Inferior parietal cortex (tissue), 1 donor: Measurements from ENCODE around the gene CHAD.

Source experiments
- DNase-seq: peaks from one replicate; pipeline ENCODE4 v3.0.0-alpha.2; 2016; ENCODE audit errors: extremely low spot score

The CHAD gene, protein sequence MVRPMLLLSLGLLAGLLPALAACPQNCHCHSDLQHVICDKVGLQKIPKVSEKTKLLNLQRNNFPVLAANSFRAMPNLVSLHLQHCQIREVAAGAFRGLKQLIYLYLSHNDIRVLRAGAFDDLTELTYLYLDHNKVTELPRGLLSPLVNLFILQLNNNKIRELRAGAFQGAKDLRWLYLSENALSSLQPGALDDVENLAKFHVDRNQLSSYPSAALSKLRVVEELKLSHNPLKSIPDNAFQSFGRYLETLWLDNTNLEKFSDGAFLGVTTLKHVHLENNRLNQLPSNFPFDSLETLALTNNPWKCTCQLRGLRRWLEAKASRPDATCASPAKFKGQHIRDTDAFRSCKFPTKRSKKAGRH

DNA sequence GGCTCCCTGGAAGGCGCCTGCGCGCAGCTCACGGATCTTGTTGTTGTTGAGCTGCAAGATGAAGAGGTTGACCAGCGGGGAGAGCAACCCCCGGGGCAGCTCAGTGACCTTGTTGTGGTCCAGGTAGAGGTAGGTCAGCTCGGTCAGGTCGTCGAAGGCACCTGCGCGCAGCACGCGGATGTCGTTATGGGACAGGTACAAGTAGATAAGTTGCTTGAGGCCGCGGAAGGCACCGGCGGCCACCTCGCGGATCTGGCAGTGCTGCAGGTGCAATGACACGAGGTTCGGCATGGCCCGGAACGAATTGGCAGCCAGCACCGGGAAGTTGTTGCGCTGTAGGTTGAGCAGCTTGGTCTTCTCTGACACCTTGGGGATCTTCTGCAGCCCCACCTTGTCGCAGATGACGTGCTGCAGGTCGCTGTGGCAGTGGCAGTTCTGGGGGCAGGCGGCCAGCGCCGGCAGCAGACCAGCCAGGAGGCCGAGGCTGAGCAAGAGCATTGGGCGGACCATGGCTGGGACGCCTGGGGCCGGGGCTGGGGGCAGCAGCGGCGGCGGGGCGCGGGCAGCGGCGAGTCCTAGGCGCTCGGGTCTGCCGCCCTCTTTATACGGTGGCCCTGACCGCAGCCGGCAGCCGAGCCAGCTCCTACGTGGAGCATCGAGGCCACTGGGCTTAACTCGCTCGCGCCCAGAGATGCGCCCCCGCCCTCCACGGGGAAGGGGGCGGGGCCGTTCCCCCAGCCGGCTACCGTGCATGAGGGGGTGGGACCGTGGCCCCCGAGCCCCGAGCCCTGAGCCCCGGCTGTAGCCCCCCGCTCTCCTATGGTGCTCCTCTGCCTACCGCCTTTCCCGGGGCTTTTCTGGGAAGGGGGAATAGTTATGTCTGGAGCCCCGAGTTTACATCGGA lies at the start of gene CHAD:
CHAD (minus strand) TSS at position 577 of the 904 bp plus-strand sequence; CDS start at position 510, 67 bp downstream.
- no peak for DNase-seq

DNA sequence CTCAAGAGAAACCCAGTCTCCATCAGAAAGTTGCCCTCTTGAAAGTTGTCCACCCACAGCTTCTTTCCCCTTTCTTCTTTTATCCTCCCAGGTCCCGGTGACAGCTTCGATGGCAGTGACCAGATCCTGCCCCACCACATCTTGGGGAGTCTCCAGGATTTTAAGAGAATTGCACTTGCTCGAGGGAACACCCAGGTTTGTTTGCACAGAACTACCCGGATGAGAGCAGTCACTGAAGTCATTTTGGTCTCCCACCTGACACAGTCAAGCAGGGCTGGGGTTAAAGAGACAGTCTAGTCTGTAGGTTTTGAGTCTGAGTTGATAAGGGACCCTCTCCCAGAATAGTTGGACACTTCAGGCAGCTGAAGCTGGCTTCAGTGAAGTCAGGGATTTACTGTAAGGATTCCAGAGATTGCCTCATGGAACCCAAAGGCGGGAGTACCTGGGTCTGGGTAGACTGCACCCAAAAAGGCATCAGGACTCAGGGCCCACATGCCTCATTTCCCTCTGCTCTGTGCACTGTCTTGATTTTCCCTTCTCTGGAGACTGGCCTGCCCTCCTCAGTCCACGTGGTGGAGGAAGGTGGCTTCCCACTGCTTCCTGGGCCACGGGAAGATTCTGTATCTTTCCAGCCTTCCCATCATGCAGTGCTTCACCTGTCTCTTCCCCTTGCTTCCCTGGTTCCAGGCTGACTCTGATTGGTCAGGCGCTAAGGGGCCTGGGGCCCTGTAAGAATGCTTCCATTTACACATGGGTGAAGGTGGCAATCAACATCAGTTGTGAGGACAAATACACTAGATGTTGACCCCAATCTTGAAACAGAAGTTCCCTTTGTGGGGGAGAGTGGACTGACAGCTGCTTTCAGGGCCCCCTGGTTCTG lies 49.1 kb upstream of the CHAD start:
- no peak for DNase-seq

DNA sequence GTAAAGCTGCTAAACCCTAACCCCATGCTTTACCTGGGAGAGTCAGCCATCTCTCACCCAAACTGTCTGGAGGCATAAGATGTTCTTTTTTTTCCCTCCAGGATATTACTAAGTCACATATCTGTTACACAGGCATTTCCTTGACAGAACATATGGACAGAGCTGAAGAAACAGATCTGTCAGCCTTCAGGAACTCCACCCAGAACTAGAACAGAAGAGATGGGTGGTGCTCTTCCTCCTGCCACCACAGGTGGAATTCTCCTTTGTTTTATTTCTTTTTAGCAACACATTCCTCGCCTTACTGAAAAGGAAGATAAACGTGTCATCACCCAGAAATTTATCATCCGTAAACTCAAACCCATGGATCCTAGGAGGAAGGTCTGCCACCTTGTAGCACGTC lies 48.3 kb upstream of the CHAD start:
- no peak for DNase-seq

DNA sequence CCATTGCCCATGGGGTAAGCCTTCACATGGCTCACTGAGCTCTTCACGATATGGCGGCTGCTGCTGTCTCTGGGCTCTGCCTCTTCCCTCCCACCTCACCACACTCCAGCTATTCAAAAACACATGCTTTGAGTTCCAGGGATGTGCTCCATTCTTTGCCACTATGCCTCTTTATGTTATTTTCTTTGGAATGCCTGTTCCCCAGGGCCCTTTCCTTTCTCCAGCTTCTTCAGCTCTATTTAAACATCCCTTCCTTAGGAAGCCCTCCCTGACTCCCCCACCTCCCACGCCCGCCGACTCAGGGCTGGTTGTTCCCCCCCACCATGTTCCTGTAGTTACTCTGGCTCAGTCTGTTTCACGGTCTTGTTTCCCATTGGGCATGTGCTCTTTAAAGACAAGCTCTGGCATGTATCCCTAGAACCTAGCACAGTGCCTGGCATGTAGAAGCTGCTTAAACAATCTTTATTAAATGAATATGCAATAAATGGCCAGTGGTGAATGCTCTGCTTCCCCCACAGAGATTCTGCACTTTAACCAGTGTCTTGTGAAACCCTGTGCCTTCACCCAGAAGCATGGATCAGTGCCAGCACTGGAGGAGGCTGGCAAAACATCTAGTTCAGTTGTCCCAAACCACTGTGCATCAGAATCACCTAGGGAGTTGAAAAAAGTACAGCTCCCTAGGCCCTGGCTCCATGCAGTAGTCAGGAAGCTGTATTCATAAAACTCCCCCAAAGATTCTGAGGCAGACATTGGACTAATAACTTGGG lies 46.4 kb upstream of the CHAD start:
- no peak for DNase-seq

DNA sequence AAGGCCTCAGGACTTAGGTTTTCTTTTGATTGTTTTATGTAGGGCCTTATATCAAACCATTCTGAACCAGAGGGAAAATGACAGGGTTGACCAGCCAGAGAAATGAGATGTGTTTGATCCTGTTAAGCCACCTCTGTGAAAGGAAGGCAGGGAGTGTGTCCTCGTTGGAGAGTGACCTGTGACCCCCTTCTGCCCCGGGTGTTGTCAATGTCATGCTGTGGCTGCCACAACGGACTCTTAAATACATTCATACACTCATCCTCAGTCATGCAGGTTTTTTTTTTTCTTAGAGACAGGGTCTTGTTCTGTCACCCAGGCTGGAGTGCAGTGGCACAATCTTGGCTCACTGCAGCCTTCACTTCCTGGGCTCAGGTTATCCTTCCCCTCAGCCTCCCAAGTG lies 45.7 kb upstream of the CHAD start:
- DNase-seq, result no peak

DNA sequence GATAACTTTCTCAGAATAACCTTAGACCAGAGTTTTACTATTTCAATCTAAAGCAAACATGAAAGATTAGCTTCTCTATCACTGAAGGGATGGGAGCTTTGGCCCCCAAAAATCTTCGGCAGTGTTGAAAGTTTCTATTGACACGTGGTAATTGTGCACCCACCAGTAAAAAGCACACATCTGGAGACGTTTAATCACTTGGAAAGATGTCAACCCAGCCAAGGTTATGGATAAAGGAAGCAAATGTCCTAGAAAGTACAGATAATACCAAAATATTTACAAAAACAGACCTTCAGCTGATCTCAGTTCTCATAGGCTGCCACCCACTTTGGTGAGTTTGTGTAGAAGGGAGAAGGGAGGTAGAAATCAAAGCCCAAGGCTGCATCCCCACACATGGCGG lies 44.8 kb upstream of the CHAD start:
- no peak for DNase-seq

DNA sequence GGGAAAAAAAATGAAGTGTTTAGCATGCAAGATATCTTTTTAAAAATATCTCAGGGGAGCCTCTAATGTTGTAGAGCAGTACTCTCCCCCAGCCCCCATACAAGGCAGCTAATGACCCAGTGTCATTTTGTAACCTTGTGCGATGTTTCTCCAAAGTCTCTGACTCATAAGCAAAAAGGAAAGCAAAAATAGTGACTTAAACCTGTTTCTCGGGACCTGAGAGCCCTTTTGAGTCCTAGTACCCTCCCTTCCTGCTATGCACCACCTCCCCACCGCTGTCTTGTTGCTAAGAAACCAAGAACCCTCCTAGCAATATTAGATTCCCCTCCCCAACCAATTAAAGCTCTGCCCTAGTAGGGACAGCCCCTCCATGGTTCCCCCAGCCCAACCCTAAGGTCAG lies 42.4 kb upstream of the CHAD start:
- no peak for DNase-seq

DNA sequence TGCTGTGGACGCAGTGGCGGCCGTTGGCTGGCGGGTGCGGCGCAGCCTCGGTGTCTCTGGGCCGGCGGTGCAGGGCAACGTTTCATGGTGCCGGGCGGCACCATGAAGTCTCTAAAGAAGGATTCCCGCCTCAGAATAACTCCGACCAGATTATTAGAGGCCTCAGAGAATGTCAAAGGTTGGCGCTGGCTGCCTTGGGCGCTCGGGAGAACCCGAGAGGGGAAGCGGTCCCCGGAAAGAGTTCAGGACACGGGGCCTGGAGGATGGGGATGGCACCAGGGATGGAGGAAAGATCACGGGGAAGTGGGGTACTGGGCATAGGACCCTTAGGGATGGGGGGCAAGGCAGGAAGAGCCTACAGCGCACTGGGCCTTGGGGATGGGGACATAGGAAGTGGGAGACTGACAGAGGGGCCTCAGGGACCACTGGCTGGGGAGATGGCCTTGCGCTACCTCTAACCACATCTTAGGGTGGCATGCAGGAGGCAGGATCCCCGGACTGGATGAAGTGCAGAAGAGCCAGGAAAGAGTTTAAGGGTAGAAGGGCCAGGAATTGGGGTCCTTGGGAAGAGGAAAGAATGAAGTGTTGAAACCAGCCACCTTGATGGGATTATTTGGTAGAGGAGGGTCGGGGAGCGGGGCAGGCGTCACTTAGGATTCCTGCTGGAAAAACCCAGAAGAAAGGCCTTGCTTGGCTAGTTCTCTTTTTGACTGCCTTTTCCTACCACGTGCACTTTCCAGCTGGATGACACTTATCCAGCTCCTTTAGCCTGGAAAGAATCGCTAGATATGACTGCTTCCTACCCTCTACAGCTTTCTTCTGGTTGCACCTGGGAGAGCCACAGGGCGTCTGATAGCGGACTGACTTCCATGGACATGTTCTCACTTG lies 40.1 kb upstream of the CHAD start:
- no peak for DNase-seq

DNA sequence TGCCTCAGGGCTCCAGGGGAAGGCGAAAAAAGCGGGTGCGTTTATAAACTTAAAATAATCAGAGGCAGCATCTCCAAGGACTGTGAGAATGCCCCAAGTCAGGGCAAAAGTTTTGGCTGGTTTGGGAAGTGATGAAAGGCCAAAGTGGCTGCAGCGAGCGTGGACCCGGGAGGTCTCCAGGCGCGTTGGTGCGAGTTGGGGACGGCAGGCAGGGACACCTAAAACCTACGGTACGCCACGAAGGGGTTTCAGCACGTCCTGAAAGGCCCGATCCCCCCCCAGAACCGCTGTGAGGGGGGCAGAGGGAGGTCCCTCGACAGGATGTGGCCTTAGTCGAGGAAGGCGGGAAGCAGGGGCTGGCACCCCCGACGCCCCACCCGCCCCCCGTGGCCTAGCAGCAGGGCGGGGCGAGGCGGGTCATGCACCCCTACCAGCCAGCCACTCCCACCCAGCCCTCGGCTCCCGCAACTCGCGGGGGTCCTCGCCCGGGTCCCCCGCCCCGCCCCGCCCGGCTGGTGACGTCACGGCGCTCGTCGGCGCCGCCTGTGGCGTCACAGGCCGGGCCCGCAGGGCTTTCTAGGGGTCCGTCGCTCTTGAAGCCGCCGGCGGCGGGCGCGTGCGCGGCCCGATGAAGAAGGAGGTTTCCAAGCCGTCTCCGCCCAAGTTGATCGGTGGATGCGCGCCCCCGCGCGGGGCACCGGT lies 39.3 kb upstream of the CHAD start, which contains the start of gene MYCBPAP:
MYCBPAP (plus strand) TSS at position 569 of the 702 bp plus-strand sequence. CDS start 236 bp downstream, outside the sequence.
- DNase-seq, result peak; percentile 53

DNA sequence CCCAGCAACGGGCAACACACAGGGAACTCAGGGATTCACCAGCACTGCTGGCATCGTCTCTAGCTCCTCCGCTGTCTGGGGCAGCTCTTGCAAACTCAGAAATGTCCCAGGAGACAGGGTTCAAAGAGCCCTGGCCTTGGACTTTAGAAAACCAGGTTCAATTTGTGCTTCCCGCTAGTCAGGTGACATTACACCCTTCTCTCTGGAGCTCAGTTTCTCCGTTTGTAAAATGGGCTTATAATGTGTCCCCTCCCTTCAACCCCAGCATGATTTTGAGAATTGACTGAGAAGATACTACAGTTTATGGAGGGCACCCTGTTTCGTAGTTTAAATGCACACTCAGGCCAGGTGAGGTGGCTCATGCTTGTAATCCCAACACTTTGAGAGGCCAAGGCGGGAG lies 37.6 kb upstream of the CHAD start:
- no peak for DNase-seq

DNA sequence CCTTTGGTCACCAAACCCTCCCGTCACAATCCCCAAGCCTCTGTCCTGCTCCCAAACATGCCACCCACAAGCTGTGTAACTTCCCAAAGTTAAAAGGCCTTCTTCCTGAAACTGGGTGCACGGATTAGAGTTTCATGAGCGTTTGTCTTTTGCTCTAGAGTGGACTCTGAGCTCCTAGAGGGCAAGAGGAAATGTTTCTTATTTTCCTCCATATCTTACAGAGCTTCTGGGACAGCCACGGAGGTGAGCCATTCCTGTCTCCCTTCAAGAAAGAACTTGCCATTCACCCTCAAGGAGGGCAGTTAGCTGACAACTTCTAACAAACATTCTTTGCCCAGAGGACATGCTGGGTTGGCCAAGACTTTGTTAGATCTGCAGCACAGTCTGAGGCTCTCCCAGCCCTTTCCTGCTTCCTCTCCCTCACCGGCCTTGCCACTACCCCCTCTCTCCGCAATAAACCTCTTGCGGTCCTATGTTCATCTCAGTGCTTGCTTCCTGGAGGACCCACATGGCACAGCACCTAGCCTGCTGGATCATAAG lies 37.0 kb upstream of the CHAD start:
- DNase-seq, result no peak

DNA sequence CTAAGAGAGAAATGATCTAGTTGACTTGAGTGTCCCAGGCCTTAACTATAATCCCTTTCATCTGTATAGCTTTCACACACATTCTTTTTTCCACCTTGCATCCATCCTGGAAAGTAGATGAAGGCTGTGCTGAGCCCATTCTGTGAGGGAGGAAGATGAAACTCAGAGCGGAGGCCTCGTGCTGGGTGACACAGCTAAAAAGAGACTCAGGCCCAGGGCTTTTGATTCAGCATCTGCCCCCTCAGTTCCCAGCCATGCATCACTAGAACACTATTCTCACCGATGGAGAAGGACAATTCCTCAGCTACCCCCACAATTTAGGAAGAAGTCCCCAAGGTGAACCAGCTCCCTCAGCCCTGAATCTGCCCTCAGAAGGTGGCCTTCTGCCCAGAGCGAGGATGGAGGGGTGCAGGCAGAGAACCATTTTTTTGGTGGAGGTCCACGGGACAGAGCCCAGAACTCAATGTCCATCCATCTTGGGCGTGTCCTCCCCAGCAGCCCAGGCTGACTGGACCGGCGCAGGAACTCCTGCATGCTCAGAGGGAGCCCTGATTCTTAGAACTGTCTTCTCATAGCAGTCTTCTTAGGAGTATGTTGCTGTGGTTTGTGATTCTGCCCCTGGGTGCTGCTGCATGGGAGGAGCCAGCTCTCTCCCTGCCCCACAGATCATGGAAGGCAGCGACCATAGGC lies 33.8 kb upstream of the CHAD start:
- no peak for DNase-seq

DNA sequence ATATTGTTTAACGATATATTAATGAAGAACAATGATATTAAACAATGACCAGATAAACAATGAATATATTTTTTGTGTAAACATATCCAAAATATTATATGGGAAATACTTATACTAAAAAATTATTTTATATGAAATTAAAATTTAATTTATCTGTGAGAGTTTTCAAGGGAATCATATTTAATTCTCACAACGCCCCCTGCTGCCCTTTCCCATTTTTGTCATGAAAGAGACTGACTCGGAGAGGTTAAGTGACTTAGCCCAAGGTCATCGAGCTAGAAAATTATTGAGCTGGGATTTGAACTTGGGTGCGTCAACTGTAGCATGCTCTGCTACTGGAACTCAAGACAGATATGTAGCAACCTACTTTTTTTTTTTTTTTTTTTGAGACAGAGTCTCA lies 32.4 kb upstream of the CHAD start:
- DNase-seq, result no peak

DNA sequence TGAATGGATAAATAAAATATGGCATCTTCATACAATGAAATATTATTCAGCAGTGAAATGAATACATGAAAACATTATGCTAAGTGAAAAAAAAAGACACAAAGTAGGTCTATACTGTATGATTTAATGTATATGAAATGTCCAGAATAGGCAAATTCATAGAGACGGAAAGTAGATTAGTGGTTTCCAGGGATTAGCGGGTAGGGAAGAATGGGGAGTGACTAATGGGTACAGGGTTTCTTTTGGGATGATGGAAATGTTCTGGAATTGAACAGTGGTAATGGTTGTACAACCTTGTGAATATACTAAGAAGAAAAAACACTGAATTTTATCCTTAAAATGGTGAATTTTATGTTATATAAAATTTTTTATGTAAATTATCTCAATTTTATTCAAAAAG lies 31.0 kb upstream of the CHAD start:
- no peak for DNase-seq

DNA sequence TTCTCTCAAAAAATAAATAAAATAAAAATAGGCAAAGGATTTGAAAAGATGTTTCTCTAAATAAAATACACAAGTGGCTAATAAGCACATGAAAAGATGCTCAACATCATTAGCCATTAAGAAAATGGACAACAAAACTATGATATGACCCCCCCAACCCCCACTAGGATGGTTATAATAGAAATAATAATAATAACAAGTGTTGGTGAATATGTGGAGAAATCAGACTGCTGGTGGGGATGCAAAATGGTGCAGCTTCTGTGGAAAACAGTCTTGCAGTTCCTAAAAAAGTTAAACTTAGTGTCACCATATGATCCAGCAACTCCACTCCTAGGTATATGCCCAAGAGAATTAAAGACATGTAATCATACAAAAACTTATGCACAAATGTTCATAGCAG lies 30.6 kb upstream of the CHAD start:
- DNase-seq, result no peak

DNA sequence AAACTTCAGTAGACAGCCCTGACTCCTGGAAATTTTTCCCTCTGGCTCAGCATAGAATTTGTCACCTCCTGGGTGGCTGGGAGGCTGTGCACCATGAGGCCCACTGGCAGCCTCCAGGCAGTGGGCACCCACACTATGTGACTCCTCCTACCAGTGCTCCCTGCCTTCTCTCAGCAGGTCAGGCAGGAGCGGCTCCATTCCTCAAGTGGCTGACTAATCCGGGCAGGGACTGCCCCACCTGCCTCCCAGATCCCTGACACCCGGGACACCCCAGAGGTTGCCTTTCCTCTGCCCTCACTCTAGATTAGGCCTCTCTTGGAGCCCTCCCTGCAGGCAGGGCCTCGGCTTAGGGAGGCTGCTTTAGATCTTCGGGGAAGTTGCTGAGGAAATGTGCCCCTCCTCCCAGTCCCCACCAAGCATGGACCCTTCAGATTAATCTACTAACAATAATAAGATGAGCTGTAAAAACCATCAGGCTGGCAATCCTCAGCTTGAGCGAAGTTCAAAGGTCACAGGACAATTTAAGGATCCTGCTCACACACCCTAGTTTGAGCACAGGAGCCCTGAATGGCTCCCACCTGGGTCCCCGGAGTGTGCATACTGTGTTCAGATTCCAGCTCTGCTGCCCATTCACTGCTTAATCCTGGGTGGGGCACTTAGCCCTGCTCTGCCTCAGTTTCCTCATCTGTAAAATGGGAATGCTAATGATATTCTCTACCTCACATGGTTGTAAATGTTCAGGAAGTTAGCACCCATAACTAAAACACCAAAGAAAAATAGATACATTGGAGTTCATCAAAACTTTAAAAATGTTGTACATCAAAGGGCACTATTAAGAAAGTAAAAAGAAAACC lies 29.6 kb upstream of the CHAD start:
- DNase-seq, result no peak

DNA sequence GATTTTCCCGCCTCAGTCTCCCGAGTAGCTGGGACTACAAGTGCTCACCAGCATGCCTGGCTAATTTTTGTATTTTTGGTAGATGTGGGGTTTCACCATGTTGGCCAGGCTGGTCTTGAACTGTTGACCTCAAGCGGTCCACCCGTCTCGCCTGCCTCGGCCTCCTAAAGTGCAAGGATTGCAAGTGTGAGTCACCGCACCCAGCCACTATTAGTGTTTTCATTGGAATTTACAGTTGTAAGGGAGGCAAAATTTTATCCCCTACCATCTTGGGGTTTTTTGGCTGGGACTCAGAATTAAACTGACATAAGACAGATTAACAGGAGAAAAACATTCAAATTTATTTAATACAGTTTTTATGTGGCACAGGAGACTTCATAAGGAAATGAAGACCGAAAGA lies 27.2 kb upstream of the CHAD start:
- DNase-seq, result no peak
